HCT116 (cell line): ENCODE measurements around the gene COA1.

Source experiments
- CEBPB ChIP-seq: IDR thresholded peaks from 2 replicates; pipeline ENCODE4 v1.6.1; 2012; ENCODE audit warnings: low read depth
- CTCF ChIP-seq, 3 experiments: fragments of 200-600 bp in 1 of 3; sonication (generic) in 1 of 3; IDR thresholded peaks in 2 of 3; conservative IDR thresholded peaks in 1 of 3; 2 replicates each; pipeline ENCODE4 v1.5.1; 2012 to 2017; ENCODE audit warnings: low read depth in 2 of 3, low read length in 2 of 3, antibody characterized with exemption in 1 of 3, borderline replicate concordance in 1 of 3, control low read depth in 1 of 3, mild to moderate bottlenecking in 1 of 3, mixed read lengths in 1 of 3, mixed run types in 1 of 3, moderate library complexity in 1 of 3; ENCODE audit not compliant: insufficient read depth in 1 of 3
- ELF1 ChIP-seq: IDR thresholded peaks from 2 replicates; pipeline ENCODE4 v1.6.1; 2012; ENCODE audit warnings: low read depth, borderline replicate concordance
- POLR2A ChIP-seq: IDR thresholded peaks from 2 replicates; pipeline ENCODE4 v1.7.0; 2011; ENCODE audit warnings: borderline replicate concordance; ENCODE audit not compliant: insufficient read depth, insufficient read length; ENCODE audit errors: extremely low read depth
- RAD21 ChIP-seq: IDR thresholded peaks from 2 replicates; pipeline ENCODE4 v1.6.1; 2012; ENCODE audit warnings: low read depth, mild to moderate bottlenecking
- YY1 ChIP-seq: IDR thresholded peaks from 2 replicates; pipeline ENCODE4 v1.6.1; 2011; ENCODE audit warnings: low read length, low read depth, moderate library complexity, mild to moderate bottlenecking; ENCODE audit not compliant: insufficient replicate concordance; ENCODE audit errors: extremely low read depth

GRCh38 chr7:43589728-43590127, 139.6 kb downstream of the COA1 start:
- no peak for TF ChIP-seq RAD21
- no peak for TF ChIP-seq POLR2A
- TF ChIP-seq ELF1: no peak
- no peak for TF ChIP-seq CTCF (IDR thresholded peaks at IDR 0.05 in 2 of 3, conservative IDR thresholded peaks at IDR 0.05 in 1 of 3; ENCODE audit: borderline replicate concordance in 1 of 3, insufficient read depth in 1 of 3, low read depth in 2 of 3, low read length in 2 of 3)
- TF ChIP-seq YY1: no peak
- TF ChIP-seq CEBPB: no peak
